Lung microvascular endothelial cell (primary cell): ENCODE data around the gene LINGO1. TPM values are rescaled to one million over a fixed set of nuclear protein-coding genes. Genes with fewer than 3 reads are reported as not detected.
A peak's percentile ranks its signal among the peaks of the same experiment; 100 is the strongest.

Experiments
- DNase-seq, 2 donors: peaks; one replicate each; pipeline versions ENCODE4 v3.0.0 to v3.0.0-alpha.2; 2010; ENCODE audit warnings: low read depth in 2 of 2
- total RNA-seq: library from RNA; depleted of rRNA; stranded (reverse); fragments of >200 nt; gene quantifications from 2 replicates; pipeline ENCODE4 v1.2.1, GENCODE V29; 2014

Gene LINGO1
- under 0.01 and 0.22 TPM in 2 replicates for total RNA-seq

- DNase-seq: peak in 1 of 2 donors; percentile 51
Measured at GRCh38 chr15:77632534-77633133, at the start of gene LINGO1. Gene LINGO1 (minus strand): TSS chr15:77632912. CDS start chr15:77632315, 597 bp downstream.

- DNase-seq: no peak
Measured at GRCh38 chr15:77681362-77681761, 48.6 kb upstream of the LINGO1 start.

DNA sequence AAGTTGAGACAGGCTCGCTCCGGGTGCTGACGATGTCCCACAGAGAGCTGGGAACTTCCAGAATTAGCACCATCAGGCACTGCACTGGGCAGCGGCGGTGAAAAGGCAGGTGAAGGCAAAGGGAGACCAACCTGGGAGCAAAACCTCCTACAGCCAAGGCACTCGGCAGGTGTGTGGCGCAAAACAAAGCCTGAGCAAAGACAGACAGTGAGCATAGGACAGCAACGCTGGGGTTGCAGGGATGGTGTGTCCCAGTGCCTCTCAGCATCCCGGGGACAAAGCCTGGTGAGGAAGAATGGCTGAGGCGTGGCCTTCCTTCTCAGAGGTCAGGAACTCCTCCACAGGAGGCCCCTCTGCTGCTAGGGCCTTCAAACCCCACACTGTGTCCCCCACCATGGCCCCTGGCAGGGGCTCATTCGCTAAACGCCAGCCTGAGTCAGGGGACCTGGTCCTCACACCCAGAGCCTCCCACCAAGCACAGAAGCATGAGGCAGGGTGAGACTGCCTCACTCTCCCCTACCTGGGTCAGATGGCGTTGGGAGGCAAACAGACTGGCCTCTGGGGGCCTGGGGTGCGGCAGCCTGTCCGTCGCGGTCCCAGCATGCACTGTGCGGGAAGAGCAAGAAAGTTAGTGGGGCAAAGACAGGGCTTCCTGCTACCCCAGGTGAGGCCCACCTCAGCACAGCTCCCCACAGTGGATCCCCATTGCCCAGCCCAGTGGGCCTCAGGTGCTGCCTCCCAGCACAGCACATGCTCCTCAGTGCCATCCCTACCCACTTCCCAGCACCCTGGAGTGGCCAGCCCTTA, 44.1 kb upstream of the LINGO1 start:
- no peak for DNase-seq

DNA sequence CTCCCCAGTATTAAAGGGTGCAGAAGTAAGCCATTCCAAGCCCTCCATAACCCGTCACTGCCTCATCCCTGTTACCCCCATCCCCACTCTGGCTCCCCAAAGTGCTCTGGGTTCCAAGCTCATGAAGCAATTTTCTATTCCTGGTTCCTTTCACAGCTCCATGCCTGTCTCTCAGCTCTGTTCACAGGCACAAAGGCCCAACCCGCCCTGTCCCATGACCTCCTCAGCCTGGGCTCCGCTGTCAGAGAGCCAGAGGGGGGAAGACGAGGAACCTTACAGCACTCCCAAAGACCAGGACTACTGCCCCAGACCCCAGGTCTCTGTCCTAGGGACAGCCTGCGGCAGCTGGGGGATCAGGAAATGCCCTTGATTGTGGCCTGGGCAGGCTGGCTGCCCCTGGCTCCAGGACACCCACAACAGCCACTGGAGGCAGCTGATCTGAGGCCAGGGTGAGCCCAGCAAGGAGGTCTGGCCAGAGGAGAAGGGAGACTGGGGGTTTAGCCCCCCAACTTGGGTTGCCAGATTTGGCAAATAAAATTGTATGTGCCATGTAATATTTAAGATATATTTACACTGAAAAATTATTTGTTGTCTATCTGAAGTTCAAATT, 43.2 kb upstream of the LINGO1 start:
- no peak for DNase-seq

GRCh38 chr15:77674327-77674726, 41.6 kb upstream of the LINGO1 start:
- no peak for DNase-seq

GRCh38 chr15:77673866-77674265, 41.2 kb upstream of the LINGO1 start:
- no peak for DNase-seq

DNA sequence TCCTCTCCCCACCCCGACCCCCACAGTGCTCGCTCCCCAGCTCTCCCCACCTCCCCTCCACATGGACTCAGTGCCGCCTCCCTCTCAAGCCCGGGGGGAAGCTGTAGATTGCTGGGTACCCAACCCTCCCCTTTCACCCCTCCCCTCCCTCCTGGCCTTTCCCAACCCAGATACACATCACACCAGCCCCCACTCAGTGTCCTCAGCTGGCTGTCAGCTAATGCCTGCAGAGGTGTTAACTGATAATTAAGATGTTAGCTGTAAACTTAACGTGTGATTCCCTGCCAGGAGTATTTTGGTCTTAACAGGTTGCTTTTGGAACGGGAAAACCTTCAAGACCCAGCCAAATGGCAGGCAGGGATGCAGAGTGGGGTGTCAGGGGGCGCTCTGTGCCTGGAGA, 39.4 kb upstream of the LINGO1 start:
- DNase-seq: no peak

DNA sequence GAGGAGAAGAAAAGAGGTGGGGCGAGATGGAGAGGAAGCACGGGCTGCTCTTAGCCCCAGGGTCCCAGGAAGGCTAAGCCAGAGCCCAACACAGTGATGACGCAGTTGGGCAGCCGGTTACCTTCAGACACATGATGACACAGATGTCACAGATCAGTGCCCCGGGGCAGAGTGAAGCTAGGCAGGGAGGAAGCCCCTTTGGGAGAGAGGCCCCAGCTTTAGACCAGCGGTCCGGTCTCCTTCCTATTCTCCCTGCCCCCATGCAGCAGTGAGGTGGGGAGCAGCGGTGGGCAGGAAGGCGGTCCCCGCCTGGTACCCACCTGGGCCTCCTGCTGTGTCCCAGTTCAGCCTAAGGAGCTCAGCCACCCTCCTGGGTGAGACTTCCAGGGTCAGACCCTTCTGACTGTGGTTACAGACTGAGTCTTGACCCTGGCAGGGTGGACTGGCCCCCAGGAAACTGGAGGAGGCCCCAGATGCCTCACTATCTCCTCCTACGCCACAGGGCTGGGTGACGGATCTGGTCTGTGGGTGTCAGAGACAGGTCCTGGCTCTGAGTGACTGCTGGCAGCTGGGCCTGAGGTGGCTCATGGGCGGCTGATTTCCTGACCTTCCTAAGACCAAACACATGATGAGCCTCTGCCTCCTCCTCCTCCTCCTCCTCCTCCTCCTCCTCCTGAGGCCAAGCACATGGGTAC, 38.8 kb upstream of the LINGO1 start:
- no peak for DNase-seq

DNA sequence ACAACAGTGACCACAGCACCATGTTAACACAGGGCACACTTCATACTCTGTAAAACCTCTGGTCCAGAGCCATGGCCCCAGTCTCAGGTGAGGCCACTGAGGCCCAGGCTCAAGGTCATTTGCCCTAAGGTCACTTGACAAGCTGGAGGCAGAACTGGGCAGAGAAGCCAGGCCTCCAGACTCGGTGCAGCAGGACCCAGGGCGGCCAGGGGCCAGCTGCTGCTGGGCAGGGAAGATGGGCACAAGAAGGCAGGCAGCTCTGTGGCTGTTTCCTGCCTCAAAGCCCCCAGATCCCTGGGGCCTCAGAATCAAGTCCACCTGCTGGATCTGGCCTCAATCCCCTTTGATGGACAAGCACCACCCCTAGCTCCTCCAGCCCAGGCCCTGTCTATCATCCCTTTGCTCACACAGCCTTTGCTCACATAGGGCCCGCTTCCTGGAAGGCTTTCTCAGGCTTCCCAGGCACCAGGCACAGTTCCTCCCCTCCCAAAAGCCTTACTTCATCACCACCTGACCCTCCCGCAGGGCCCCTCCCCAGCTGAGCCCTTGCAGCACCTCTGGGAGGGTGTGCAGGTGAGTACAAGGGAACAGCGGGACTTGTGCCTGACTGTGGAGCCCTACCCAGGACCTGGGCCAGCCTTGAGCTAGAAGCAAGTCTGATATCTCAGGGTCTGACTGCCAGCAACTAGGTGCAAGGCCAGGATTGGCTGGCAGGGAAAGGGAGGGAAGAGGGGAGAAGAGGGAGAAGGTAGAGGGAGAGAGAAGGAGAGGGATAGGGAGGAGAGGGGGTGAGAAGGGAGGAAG, 38.0 kb upstream of the LINGO1 start:
- no peak for DNase-seq

DNA sequence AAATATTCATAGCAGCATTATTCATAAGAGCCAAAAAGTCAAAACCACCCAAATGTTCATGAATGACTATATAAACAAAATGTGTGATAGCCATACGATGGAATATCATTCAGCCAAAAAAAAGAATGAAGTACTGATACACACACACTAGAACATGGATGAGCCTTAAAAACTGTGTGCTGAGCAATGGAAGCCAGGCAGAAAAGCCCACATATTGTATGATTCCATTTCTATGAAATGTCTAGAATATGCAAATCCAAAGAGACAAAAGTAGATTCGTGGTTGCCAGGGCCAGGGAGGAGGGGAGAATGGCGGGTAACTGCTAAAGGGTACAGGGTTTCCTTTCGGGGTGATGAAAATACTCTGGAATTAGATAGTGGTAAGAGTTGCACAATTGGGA, 37.2 kb upstream of the LINGO1 start:
- DNase-seq: no peak

- DNase-seq: no peak
Measured at GRCh38 chr15:77667338-77668234, 34.9 kb upstream of the LINGO1 start.

DNA sequence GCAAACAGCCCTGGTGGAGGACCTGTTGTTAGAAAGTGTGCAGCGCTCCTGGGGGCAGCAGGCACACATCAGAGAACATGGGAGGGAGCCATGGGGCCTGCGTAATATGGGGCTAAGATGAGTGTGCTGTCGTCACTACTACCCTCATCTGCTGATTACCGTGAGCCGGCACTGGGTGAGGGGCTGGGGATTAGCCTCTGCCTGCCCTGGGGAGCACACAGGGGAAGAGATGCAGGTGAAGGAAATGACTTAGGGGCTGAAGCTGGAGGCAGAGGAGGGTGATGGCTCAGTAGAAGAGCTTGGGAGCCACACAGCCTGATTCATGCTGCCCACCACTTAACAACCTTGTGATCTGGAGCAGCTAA, 33.6 kb upstream of the LINGO1 start:
- DNase-seq: no peak

DNA sequence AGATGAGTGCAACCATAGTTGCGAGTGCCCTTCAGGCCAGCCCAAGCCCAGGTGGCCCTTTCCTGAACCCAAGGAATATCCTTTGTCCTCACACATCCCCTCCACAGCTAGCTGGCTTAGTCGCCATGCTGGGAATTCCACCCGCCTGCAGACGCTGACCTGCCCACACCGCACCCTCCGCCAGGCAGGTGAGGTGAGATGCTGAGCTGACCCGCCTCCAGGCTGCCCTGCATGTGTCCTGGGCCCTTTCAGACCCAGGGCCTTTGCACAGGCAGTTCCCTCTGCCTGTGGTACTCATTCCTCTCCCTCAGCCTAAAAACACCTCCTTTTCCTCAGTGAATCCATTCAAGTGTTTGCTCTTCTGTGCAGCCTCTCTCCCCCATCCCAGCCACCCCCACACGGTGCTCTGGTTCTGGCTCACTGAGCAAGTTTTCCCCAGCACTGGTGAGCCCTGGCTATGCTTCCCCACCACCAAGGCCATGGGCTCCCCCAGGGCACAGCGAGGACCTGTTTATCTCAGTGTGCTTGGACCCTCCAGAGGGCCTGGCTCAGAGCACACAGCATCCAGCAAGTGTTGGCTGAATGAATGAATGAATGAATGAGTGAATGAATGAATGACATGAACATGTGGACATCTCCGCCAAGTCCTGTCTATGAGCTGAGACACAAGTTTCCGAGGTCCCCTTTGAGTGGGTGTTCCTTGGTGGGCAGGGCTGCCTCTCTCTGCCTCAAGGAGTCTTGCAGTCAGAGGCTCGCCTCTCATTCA, 33.0 kb upstream of the LINGO1 start:
- no peak for DNase-seq

DNA sequence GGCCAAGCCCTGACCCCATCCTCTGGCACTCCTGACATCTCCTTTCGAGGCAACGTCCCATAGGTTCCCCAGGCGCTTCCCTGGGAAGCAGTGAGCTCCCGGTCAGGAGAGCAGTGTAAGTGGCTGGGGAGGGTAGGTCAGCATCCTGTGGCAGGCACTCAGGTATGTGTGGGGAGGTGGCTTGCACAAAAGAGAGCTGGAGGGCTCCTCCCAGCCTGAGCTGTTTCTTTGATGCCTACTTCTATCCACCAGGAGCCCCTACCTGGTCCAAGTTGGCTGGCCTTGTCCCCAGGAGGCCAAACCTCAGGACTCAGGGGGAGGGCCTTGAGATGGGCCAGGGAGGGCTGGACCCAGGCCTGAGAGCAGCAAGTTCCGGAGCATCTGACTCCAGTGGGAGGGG, 31.7 kb upstream of the LINGO1 start:
- DNase-seq: no peak

DNA sequence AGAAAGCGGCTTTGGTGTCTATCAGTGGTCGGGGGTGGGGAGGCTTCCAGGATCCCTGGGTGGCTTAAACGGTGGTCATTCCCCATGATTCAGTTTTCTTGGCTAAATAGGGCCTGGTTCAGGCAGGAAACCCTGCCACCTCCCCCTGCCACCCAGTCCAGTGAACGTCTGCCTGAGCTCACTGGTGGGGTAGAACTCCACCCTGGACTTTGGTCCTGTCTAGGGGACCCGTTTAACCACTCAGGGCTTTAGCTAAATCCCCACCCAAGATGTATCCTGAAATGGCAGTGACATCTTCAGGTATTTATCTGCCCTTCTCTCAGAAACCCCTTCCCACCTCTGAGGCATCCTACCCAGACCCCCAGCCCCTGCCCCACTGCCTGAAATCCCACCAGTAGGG, 30.5 kb upstream of the LINGO1 start:
- no peak for DNase-seq

GRCh38 chr15:77659350-77660321, 26.9 kb upstream of the LINGO1 start:
- peak; percentile 58 to 68 for DNase-seq

- DNase-seq: no peak
Measured at GRCh38 chr15:77658304-77658703, 25.6 kb upstream of the LINGO1 start.

- DNase-seq: no peak
Measured at GRCh38 chr15:77657634-77658238, 25.0 kb upstream of the LINGO1 start.
